ENCODE results near the gene SLC10A6. TPM values are rescaled to one million over a fixed set of nuclear protein-coding genes. Genes with fewer than 3 reads are reported as not detected.

The SLC10A6 gene
- total and polyA plus RNA-seq, 2 donors (not counting 3 experiments of a cell fraction or from before 2014, with no cell fraction given), result 0.04 TPM; not detected in 1

DNA sequence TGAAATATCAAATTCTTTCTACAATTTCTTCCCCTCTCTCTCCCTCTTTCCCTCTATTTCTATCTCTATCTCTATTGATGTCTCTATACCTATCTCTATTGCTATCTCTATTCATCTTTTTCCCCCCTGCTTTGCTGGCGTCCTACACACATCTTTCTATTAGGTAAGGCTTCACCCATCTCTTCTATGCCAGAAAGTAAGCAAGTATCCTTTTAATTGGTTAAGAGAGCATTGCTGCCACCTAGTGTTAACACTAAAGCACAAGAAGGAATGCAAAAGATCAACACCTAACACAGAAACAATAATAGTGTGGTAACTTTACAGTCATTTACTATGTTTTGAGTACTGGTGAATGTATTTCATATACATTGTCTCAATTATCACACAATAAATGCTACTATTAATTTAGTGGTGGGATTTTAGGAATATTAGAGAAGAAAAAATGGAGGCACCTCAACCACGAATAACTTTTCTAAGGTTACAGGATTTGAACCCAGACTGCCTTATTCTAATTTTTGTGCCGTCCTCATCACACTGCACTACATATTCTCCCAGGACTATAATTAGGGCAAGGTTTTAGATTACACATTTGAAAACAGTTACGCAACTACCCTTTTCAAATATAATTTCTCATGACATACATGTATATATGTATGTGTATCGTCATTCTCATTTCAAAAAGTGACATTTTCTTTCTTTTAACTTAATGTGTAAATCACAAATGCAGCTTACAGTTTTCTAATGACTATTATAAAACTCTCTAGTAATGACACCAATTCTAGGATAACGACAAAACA is 46.7 kb upstream of the SLC10A6 start:
- dilution Hi-C loops (cut with MboI; ENCODE audit: extremely low pct_ligation_motif_present, low sequenced_read_pairs), result no loop called here
- ChIA-PET CTCF (interaction anchor here (1.2 to 9.4 kb wide), 5 partner anchors 250 to 400 kb away, joined by 3 to 133 read pairs (median 50); no protein-coding TSS in a partner anchor), POLR2A (no interaction called here)
- DNase-seq (ENCODE audit: low read depth, low spot score) (peak; percentile 72), FAIRE-seq (peak; percentile 85)
- Histone ChIP-seq H4K20me1 (replicated peaks; ENCODE audit: control insufficient read depth, extremely low read depth, insufficient read depth, low read length) (no peaks in the 10 kb centered on the region), H3K4me3 (replicated peaks in 1 of 3; ENCODE audit: insufficient read depth in 1 of 3, low read depth in 1 of 3, low read length in 3 of 3) (no peak overlapping the region), H3K9me1 (replicated peaks; ENCODE audit: control insufficient read depth, extremely low read depth, insufficient read depth, low read length) (no peaks in the 10 kb centered on the region), H2AFZ (ENCODE audit: low read depth, low read length) (no peak overlapping the region), H3K4me1 (ENCODE audit: control insufficient read depth, extremely low read depth, insufficient read depth, low read length) (peaks cover 16% of the 10 kb centered on the region), H3K79me2 (ENCODE audit: control insufficient read depth, insufficient read depth, low read length) (no peaks in the 10 kb centered on the region), H3K9me3 (replicated peaks; ENCODE audit: control insufficient read depth, insufficient read depth, low read length) (no peaks in the 10 kb centered on the region), H3K27me3 (ENCODE audit: control insufficient read depth in 2 of 2, insufficient read depth in 2 of 2, low read length in 2 of 2) (no peaks in the 10 kb centered on the region), H3K9ac (replicated peaks; ENCODE audit: extremely low read depth, insufficient read depth, low read length) (no peak overlapping the region), H3K4me2 (ENCODE audit: insufficient read depth, low read length) (no peak overlapping the region), H3K36me3 (ENCODE audit: control insufficient read depth in 2 of 2, extremely low read depth in 1 of 2, insufficient read depth in 2 of 2, low read length in 2 of 2) (no peaks in the 10 kb centered on the region), H3K27ac (ENCODE audit: insufficient read depth, low read depth, low read length) (no peak overlapping the region)
- intact Hi-C loops (cut with micrococcal nuclease), result loop anchor here (1.0 to 10.0 kb wide), 6 partner anchors 243 to 854 kb away; no protein-coding TSS in a partner anchor
- no peak for TF ChIP-seq MAX (IDR thresholded peaks at IDR 0.05; ENCODE audit: insufficient read depth, insufficient read length)
- no peak for TF ChIP-seq JUN (IDR thresholded peaks at IDR 0.05; ENCODE audit: borderline replicate concordance, insufficient read depth, insufficient read length, low read depth)
- no peak for TF ChIP-seq EZH2 (IDR thresholded peaks at IDR 0.05; ENCODE audit: borderline replicate concordance, low read depth, low read length, severe bottlenecking)
- TF ChIP-seq FOS (IDR thresholded peaks at IDR 0.05; ENCODE audit: borderline replicate concordance, insufficient read depth, low read length), result no peak
- no peak for TF ChIP-seq POLR2AphosphoS5 (IDR thresholded peaks at IDR 0.05; ENCODE audit: insufficient read depth, low read depth, low read length)
- TF ChIP-seq, protein P1, sequence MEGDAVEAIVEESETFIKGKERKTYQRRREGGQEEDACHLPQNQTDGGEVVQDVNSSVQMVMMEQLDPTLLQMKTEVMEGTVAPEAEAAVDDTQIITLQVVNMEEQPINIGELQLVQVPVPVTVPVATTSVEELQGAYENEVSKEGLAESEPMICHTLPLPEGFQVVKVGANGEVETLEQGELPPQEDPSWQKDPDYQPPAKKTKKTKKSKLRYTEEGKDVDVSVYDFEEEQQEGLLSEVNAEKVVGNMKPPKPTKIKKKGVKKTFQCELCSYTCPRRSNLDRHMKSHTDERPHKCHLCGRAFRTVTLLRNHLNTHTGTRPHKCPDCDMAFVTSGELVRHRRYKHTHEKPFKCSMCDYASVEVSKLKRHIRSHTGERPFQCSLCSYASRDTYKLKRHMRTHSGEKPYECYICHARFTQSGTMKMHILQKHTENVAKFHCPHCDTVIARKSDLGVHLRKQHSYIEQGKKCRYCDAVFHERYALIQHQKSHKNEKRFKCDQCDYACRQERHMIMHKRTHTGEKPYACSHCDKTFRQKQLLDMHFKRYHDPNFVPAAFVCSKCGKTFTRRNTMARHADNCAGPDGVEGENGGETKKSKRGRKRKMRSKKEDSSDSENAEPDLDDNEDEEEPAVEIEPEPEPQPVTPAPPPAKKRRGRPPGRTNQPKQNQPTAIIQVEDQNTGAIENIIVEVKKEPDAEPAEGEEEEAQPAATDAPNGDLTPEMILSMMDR (IDR thresholded peaks at IDR 0.05; ENCODE audit: extremely low read depth in 1 of 2, insufficient read depth in 1 of 2, low read depth in 1 of 2, low read length in 2 of 2), result peak; percentile 46 to 52
- TF ChIP-seq MYC (IDR thresholded peaks at IDR 0.05; ENCODE audit: low read depth, low read length), result no peak
- no peak for TF ChIP-seq POLR2A (IDR thresholded peaks at IDR 0.05; ENCODE audit: low read depth, low read length)
- no TSS peak for BruUV-seq (replicated peaks)

Measured in endothelial cell of umbilical vein (primary cell).